Right renal pelvis (tissue), 4 donors: ENCODE results near the gene APLP1. TPM values are rescaled to one million over a fixed set of nuclear protein-coding genes. Genes with fewer than 3 reads are reported as not detected.
A peak's percentile ranks its signal among the peaks of the same experiment; 100 is the strongest.
"Not testable (repeated sequence)": the region's sequence is repeated elsewhere in the genome, so short reads cannot be mapped to it uniquely, and the experiment has no call there.

Experiments used
- DNase-seq, 4 donors: peaks; one replicate each; pipeline ENCODE4 v3.0.0-alpha.2; 2013; ENCODE audit warnings: low read depth in 4 of 4, low spot score in 3 of 4, missing footprints in 1 of 4
- polyA plus RNA-seq, 4 donors: library from polyadenylated mRNA; unstranded; fragments of 120-200 nt; gene quantifications; one replicate each; pipeline ENCODE4 v1.2.1, GENCODE V29; 2013; ENCODE audit not compliant: insufficient read length in 4 of 4

Gene APLP1
- 10 to 100 TPM; 23.6 to 33.2 (median 27.2) TPM for polyA plus RNA-seq

GRCh38 chr19:35868172-35868822 lies at the start of gene APLP1:
TSS of gene APLP1 (plus strand) at chr19:35868574. CDS start at chr19:35868637, 63 bp downstream.
- DNase-seq: no peak

- no peak for DNase-seq
Observed at GRCh38 chr19:35822579-35822978, 45.8 kb upstream of the APLP1 start.

GRCh38 chr19:35824150-35824549 lies 44.2 kb upstream of the APLP1 start:
- no peak for DNase-seq

- peak; percentile 71 to 80 (median 74) for DNase-seq
Observed at GRCh38 chr19:35828692-35829301, 39.6 kb upstream of the APLP1 start.

- no peak for DNase-seq
Observed at GRCh38 chr19:35830986-35831385, 37.4 kb upstream of the APLP1 start.

GRCh38 chr19:35832054-35832453 lies 36.3 kb upstream of the APLP1 start:
- no peak for DNase-seq

GRCh38 chr19:35833972-35834371 lies 34.4 kb upstream of the APLP1 start:
- no peak for DNase-seq

GRCh38 chr19:35836096-35836495 lies 32.3 kb upstream of the APLP1 start:
- DNase-seq: not testable (repeated sequence)

GRCh38 chr19:35841961-35842595 lies 26.3 kb upstream of the APLP1 start:
- DNase-seq: no peak

GRCh38 chr19:35842666-35843272 lies 25.6 kb upstream of the APLP1 start:
- DNase-seq: no peak

- DNase-seq: no peak
Observed at GRCh38 chr19:35843676-35844481, 24.5 kb upstream of the APLP1 start.

GRCh38 chr19:35844482-35845214 lies 23.7 kb upstream of the APLP1 start:
- no peak for DNase-seq

- no peak for DNase-seq
Observed at GRCh38 chr19:35845215-35846037, 22.9 kb upstream of the APLP1 start.

GRCh38 chr19:35846038-35846668 lies 22.2 kb upstream of the APLP1 start:
- DNase-seq: no peak

- DNase-seq: no peak
Observed at GRCh38 chr19:35847911-35848310, 20.5 kb upstream of the APLP1 start.

GRCh38 chr19:35848486-35848885 lies 19.9 kb upstream of the APLP1 start:
- DNase-seq: no peak

- no peak for DNase-seq
Observed at GRCh38 chr19:35848919-35849505, 19.4 kb upstream of the APLP1 start.
